K562 (cell line): Measurements from ENCODE around the gene RPRML. TPM values are rescaled to one million over a fixed set of nuclear protein-coding genes. Genes with fewer than 3 reads are reported as not detected.

Experiments used
- ATAC-seq: fragments of 200-7000 bp; cut with Tn5 transposase; 3 replicates; pipeline ENCODE4 v1.9.1; 2020; ENCODE audit warnings: moderate library complexity
- BruUV-seq: library from RNA; stranded (reverse); fragments of 400-500 nt; replicated peaks from 2 replicates; lab custom pipeline; 2021; lab: Mats Ljungman, UMichigan
- CTCF ChIA-PET: fragments of 300-600 bp; formaldehyde crosslinking; extraction: SDS; loops from one replicate; lab custom pipeline; 2021; ENCODE audit warnings: low intra/inter-chr PET ratio; lab: Yijun Ruan, JAX
- POLR2A ChIA-PET: fragments of 300-600, 350-650 bp; sonication (Branson Sonifier 250); formaldehyde crosslinking; extraction: SDS; loops from one replicate; lab custom pipeline; 2021; ENCODE audit warnings: antibody characterized with exemption, inconsistent platforms; lab: Yijun Ruan, JAX
- DNase-seq, 4 experiments: peaks; one replicate each; pipeline versions ENCODE4 v3.0.0 to v3.0.0-alpha.2; 2011 to 2018; ENCODE audit warnings: low spot score in 3 of 4, mixed read lengths in 3 of 4; ENCODE audit errors: extremely low read depth in 1 of 4
- FAIRE-seq: peaks from 2 replicates; lab custom pipeline; 2011; peaks lifted over from hg19 to GRCh38; lab: Jason Lieb, UNC
- H2AFZ ChIP-seq: 2 replicates; pipeline ENCODE4 v1.6.0; 2011; ENCODE audit warnings: low read depth, low read length, control low read depth, inconsistent platforms
- H3K27ac ChIP-seq: fragments of 200-600 bp; 3 replicates; pipeline ENCODE4 v1.8.0; 2011; ENCODE audit warnings: low read depth, mild to moderate bottlenecking, control low read depth, inconsistent platforms, low read length, moderate library complexity, mixed read lengths; ENCODE audit errors: extremely low read depth
- H3K27me3 ChIP-seq, 2 experiments: fragments of 300-600 bp in 1 of 2; 2 replicates in 1 of 2; 3 replicates in 1 of 2; pipeline versions ENCODE4 v1.6.0 to v1.8.0; 2011; ENCODE audit warnings: inconsistent platforms in 2 of 2, low read length in 2 of 2, mild to moderate bottlenecking in 1 of 2, mixed read lengths in 1 of 2, moderate library complexity in 1 of 2; ENCODE audit not compliant: control insufficient read depth in 2 of 2, insufficient read depth in 2 of 2
- H3K36me3 ChIP-seq: fragments of 300-600 bp; 3 replicates; pipeline ENCODE4 v1.8.0; 2011; ENCODE audit warnings: mild to moderate bottlenecking, low read length, inconsistent platforms; ENCODE audit not compliant: control insufficient read depth, insufficient read depth
- H3K4me1 ChIP-seq, 2 experiments: fragments of 200-600 bp in 1 of 2; replicated peaks in 1 of 2; 2 replicates in 1 of 2; 3 replicates in 1 of 2; pipeline versions ENCODE4 v1.5.1 to v1.8.0; 2011; ENCODE audit warnings: inconsistent platforms in 2 of 2, low read length in 2 of 2, mild to moderate bottlenecking in 1 of 2, mixed read lengths in 1 of 2, moderate library complexity in 1 of 2; ENCODE audit not compliant: control insufficient read depth in 2 of 2, insufficient read depth in 2 of 2
- H3K4me2 ChIP-seq: 2 replicates; pipeline ENCODE4 v1.6.1; 2011; ENCODE audit warnings: low read length, control low read depth, inconsistent platforms, mixed read lengths; ENCODE audit not compliant: insufficient read depth
- H3K4me3 ChIP-seq: fragments of 200-600 bp; sonication (generic), shearing (Covaris generic); 2 replicates; pipeline ENCODE4 v1.5.1; 2016; ENCODE audit warnings: control low read depth, inconsistent platforms
- H3K79me2 ChIP-seq: fragments of 200-600 bp; 3 replicates; pipeline ENCODE4 v1.8.0; 2011; ENCODE audit warnings: low read length, inconsistent platforms; ENCODE audit not compliant: control insufficient read depth, insufficient read depth
- H3K9ac ChIP-seq, 2 experiments: 2 replicates each; pipeline versions ENCODE4 v1.6.0 to v1.6.1; 2011; ENCODE audit warnings: low read depth in 2 of 2, low read length in 2 of 2, control low read depth in 1 of 2, inconsistent platforms in 1 of 2, mild to moderate bottlenecking in 1 of 2, mixed read lengths in 1 of 2; ENCODE audit not compliant: insufficient read depth in 1 of 2
- H3K9me1 ChIP-seq: one replicate; pipeline ENCODE4 v1.6.0; 2011; ENCODE audit warnings: inconsistent platforms, mild to moderate bottlenecking, low read length, moderate library complexity; ENCODE audit not compliant: control insufficient read depth, insufficient read depth
- H3K9me3 ChIP-seq: replicated peaks from 2 replicates; pipeline ENCODE4 v1.5.1; 2011; ENCODE audit warnings: low read depth, low read length, inconsistent platforms; ENCODE audit not compliant: control insufficient read depth, insufficient read depth
- H4K20me1 ChIP-seq: replicated peaks from 2 replicates; pipeline ENCODE4 v1.6.1; 2011; ENCODE audit warnings: low read length, inconsistent platforms, mixed read lengths; ENCODE audit not compliant: control insufficient read depth, insufficient read depth
- E2F6 ChIP-seq, 2 experiments: IDR thresholded peaks; 2 replicates each; pipeline ENCODE4 v1.6.1; 2011; ENCODE audit warnings: borderline replicate concordance in 1 of 2, control low read depth in 1 of 2, low read depth in 1 of 2, low read length in 1 of 2, mild to moderate bottlenecking in 1 of 2, mixed read lengths in 1 of 2, moderate library complexity in 1 of 2; ENCODE audit not compliant: insufficient read depth in 1 of 2, insufficient read length in 1 of 2, poor library complexity in 1 of 2, severe bottlenecking in 1 of 2; ENCODE audit errors: extremely low read depth in 1 of 2
- EGR1 ChIP-seq: fragments of 450-650 bp; conservative IDR thresholded peaks from 2 replicates; pipeline ENCODE4 v1.6.1; 2017; ENCODE audit warnings: mild to moderate bottlenecking
- FOXP1 ChIP-seq: sonication (generic); formaldehyde crosslinking; IDR thresholded peaks from 2 replicates; pipeline ENCODE4 v1.8.0; 2022; ENCODE audit warnings: mild to moderate bottlenecking, missing genetic modification reagents
- ZBTB8A ChIP-seq: fragments of 450-650 bp; IDR thresholded peaks from 2 replicates; pipeline ENCODE4 v1.6.1; 2018; ENCODE audit warnings: mild to moderate bottlenecking, moderate library complexity; ENCODE audit not compliant: partially characterized antibody
- whole genome bisulfite sequencing: fragments of 100-300 bp; shearing (Covaris generic); methylation state at CpG from one replicate; pipeline ENCODE4 v1.1.6; 2016; ENCODE audit warnings: low coverage, mixed read lengths; ENCODE audit not compliant: insufficient coverage; ENCODE audit errors: missing lambda C conversion rate; 5-methylcytosine and 5-hydroxymethylcytosine counted together
- in situ Hi-C: fragments of 300-500 bp; cut with MboI; formaldehyde crosslinking; loops from 4 replicates; pipeline ENCODE4 v1.15.0; 2018; ENCODE audit warnings: inconsistent platforms, mixed read lengths
- intact Hi-C: fragments of 100-400 bp; cut with micrococcal nuclease; formaldehyde crosslinking; loops from 2 replicates; pipeline ENCODE4 v1.14.2; 2022
- polyA plus RNA-seq, 8 experiments: library from polyadenylated mRNA; depleted of rRNA in 4 of 8; stranded (reverse) in 5 of 8; unstranded in 3 of 8; fragments of >200 nt; fragmentation: Nextera tagmentation in 2 of 8; fragmentation: Illumina TruSeq in 1 of 8; extraction: Ambion mirVana in 2 of 8; extraction: Trizol in 1 of 8; gene quantifications; 2 replicates each; pipeline versions ENCODE4 v1.2.1 to v1.2.3, GENCODE V29; 2011 to 2014; ENCODE audit warnings: inconsistent platforms in 1 of 8, missing spikeins in 1 of 8
- total RNA-seq, 7 experiments: library from RNA; depleted of rRNA in 6 of 7; stranded (reverse); fragments of >200 nt in 6 of 7; fragmentation: Illumina TruSeq in 2 of 7; extraction: Trizol in 2 of 7; gene quantifications; 2 replicates each; pipeline versions ENCODE4 v1.2.1 to v1.2.3, GENCODE V29; 2011 to 2021; ENCODE audit warnings: low replicate concordance in 1 of 7

Gene RPRML
- total and polyA plus RNA-seq, 9 of the 15 experiments (the other 6 are each of a cell fraction or from before 2014, with no cell fraction given) = not detected

- TF ChIP-seq E2F6 (IDR thresholded peaks at IDR 0.05; ENCODE audit: borderline replicate concordance in 1 of 2, extremely low read depth in 1 of 2, insufficient read depth in 1 of 2, insufficient read length in 1 of 2, low read depth in 1 of 2, low read length in 1 of 2, poor library complexity in 1 of 2, severe bottlenecking in 1 of 2) (peak in 1 of 2 experiments; percentile 72), FOXP1 (CRISPR knock-in tag) (peak; percentile 22; the same call in 1 of the 2 replicates), ZBTB8A (no peak), EGR1 (peak; percentile 22; the same call in 1 of the 2 replicates)
- no peak overlapping the region for H3K27ac ChIP-seq
- DNase-seq (peak in 2 of 4 experiments; percentile 55 to 63), ATAC-seq (no peak), FAIRE-seq (no peak)
- no TSS peak for BruUV-seq
- H3K4me3 ChIP-seq = peak overlapping the region; percentile 28; the same call in 1 of the 2 replicates
- H3K4me1 ChIP-seq = peaks cover 10 to 30% of the 10 kb centered on the region in 2 experiments; a peak in 4 of 5 replicates
- intact Hi-C loops = no loop called here
- H3K9ac ChIP-seq = peak overlapping the region in 1 of 2 experiments; percentile 65; a peak in 2 of 4 replicates
- ChIA-PET POLR2A (interaction anchor here (0.6 to 1.0 kb wide), 2 partner anchors 11 to 37 kb away, joined by 3 read pairs; no protein-coding TSS in a partner anchor), CTCF (no interaction called here)
- no peaks in the 10 kb centered on the region for H3K79me2 ChIP-seq
- H3K27me3 ChIP-seq = peaks cover 23 to 49% of the 10 kb centered on the region in 2 experiments; a peak in 4 of 5 replicates
- H4K20me1 ChIP-seq = no peaks in the 10 kb centered on the region; the same call in 1 of the 2 replicates
- in situ Hi-C loops = loop anchor here (25.0 kb wide), 1 partner anchor 634 kb away; no protein-coding TSS in a partner anchor
- H3K36me3 ChIP-seq = no peaks in the 10 kb centered on the region
- H2AFZ ChIP-seq = 0 out of 2 replicates have a peak overlapping the region, but pooled peaks have one; percentile 45
- no peaks in the 10 kb centered on the region for H3K9me1 ChIP-seq
- peak overlapping the region; percentile 65; the same call in 1 of the 2 replicates for H3K4me2 ChIP-seq
- 26% methylated on average over 47 of the region's 83 CpGs for WGBS
- no peaks in the 10 kb centered on the region for H3K9me3 ChIP-seq
These were observed 435 bp downstream of the RPRML start for GRCh38 chr17:46978489-46979146.
